Subcutaneous preadipocyte (primary cell): Measurements from ENCODE around the gene NEU3. TPM values are rescaled to one million over a fixed set of nuclear protein-coding genes. Genes with fewer than 3 reads are reported as not detected.

Source experiments
- small RNA-seq: library from RNA; depleted of rRNA; stranded (forward); fragments of <200 nt; gene quantifications from one replicate; pipeline ENCODE3, GENCODE V24; 2012
- total RNA-seq: library from RNA; depleted of rRNA; stranded (reverse); fragments of >200 nt; gene quantifications from 2 replicates; pipeline ENCODE4 v1.2.3, GENCODE V29; 2012

NEU3 gene
- 5.9 and 8.8 TPM in 2 replicates for total RNA-seq

GRCh38 chr11:74988541-74989259 lies at the start of gene NEU3:
Gene NEU3, plus strand, starts transcription at chr11:74988933. Its CDS starts 128 bp downstream, at chr11:74989061.

GRCh38 chr11:74948898-74949752 lies 39.6 kb upstream of the NEU3 start, which contains the start of the genes SPCS2 and XRRA1:
Gene SPCS2, plus strand, starts transcription at chr11:74949266. Its CDS starts 20 bp downstream, at chr11:74949286.
Gene XRRA1, minus strand, starts transcription at chr11:74949091. Its CDS starts 8,213 bp downstream, at chr11:74940878.

Small RNA genes within 50 kb of the gene (small RNA-seq; reads per million reads assigned to genes)
- gene RNU6-216P, result not detected

Other genes starting within 250 kb of the NEU3 start
- 19.5 and 29.1 TPM in 2 replicates for gene RNF169, start 240.1 kb upstream of the NEU3 start, total RNA-seq
- gene XRRA1, start 39.8 kb upstream of the NEU3 start, total RNA-seq, result 7.0 and 23.3 TPM in 2 replicates
- 31.6 and 38.9 TPM in 2 replicates for gene SPCS2, start 39.7 kb upstream of the NEU3 start, total RNA-seq
- not detected in 2 replicates for gene OR2AT4, start 107.9 kb downstream of the NEU3 start, total RNA-seq
- gene SLCO2B1, start 162.2 kb downstream of the NEU3 start, total RNA-seq, result 0.59 TPM in 1 of 2 replicates, not detected in the other